Measurements from ENCODE around the gene ATP2B2. TPM values are rescaled to one million over a fixed set of nuclear protein-coding genes. Genes with fewer than 3 reads are reported as not detected.

The ATP2B2 gene
- total and polyA plus RNA-seq, 2 donors, result 0.13 to 0.53 TPM

GRCh38 chr3:10290481-10291176 lies 214.8 kb downstream of the ATP2B2 start:
- Histone ChIP-seq H3K36me3 (ENCODE audit: insufficient read depth) (no peaks in the 10 kb centered on the region), H3K4me1 (ENCODE audit: insufficient read depth) (no peaks in the 10 kb centered on the region), H3K27ac (ENCODE audit: low read depth) (no peak overlapping the region), H3K4me3 (ENCODE audit: low read depth, low read length) (no peak overlapping the region)
- WGBS, result 60% methylated on average over 18 of the region's 18 CpGs
- no peak for DNase-seq (ENCODE audit: extremely low spot score)

- no peak for DNase-seq (ENCODE audit: extremely low spot score)
- H3K36me3 ChIP-seq (ENCODE audit: insufficient read depth), result no peaks in the 10 kb centered on the region
- no peaks in the 10 kb centered on the region for H3K4me1 ChIP-seq (ENCODE audit: insufficient read depth)
- H3K27ac ChIP-seq (ENCODE audit: low read depth), result no peak overlapping the region
- 84% methylated on average over 9 of the region's 9 CpGs for WGBS
- no peak overlapping the region for H3K4me3 ChIP-seq (ENCODE audit: low read depth, low read length)
Measured at GRCh38 chr3:10289787-10290355, 215.5 kb downstream of the ATP2B2 start.

- H3K27ac ChIP-seq (ENCODE audit: low read depth), result no peak overlapping the region
- no peaks in the 10 kb centered on the region for H3K36me3 ChIP-seq (ENCODE audit: insufficient read depth)
- 87% methylated on average over 9 of the region's 9 CpGs for WGBS
- H3K4me1 ChIP-seq (ENCODE audit: insufficient read depth), result no peaks in the 10 kb centered on the region
- no peak overlapping the region for H3K4me3 ChIP-seq (ENCODE audit: low read depth, low read length)
- DNase-seq (ENCODE audit: extremely low spot score), result no peak
Measured at GRCh38 chr3:10289077-10289476, 216.3 kb downstream of the ATP2B2 start.

- Histone ChIP-seq H3K27ac (ENCODE audit: low read depth) (no peak overlapping the region), H3K36me3 (ENCODE audit: insufficient read depth) (no peaks in the 10 kb centered on the region), H3K4me1 (ENCODE audit: insufficient read depth) (no peaks in the 10 kb centered on the region), H3K4me3 (ENCODE audit: low read depth, low read length) (no peak overlapping the region)
- DNase-seq (ENCODE audit: extremely low spot score), result no peak
- 96% methylated on average over 11 of the region's 11 CpGs for WGBS
Measured at GRCh38 chr3:10288575-10288960, 216.8 kb downstream of the ATP2B2 start.

GRCh38 chr3:10287936-10288574 lies 217.3 kb downstream of the ATP2B2 start:
- Histone ChIP-seq H3K4me3 (ENCODE audit: low read depth, low read length) (no peak overlapping the region), H3K4me1 (ENCODE audit: insufficient read depth) (no peaks in the 10 kb centered on the region), H3K27ac (ENCODE audit: low read depth) (no peak overlapping the region), H3K36me3 (ENCODE audit: insufficient read depth) (no peaks in the 10 kb centered on the region)
- DNase-seq (ENCODE audit: extremely low spot score), result no peak
- WGBS, result 92% methylated on average over 12 of the region's 12 CpGs

- DNase-seq (ENCODE audit: extremely low spot score), result no peak
- 68% methylated on average over 2 of the region's 2 CpGs for WGBS
- no peaks in the 10 kb centered on the region for H3K4me1 ChIP-seq (ENCODE audit: insufficient read depth)
- no peak overlapping the region for H3K27ac ChIP-seq (ENCODE audit: low read depth)
- H3K36me3 ChIP-seq (ENCODE audit: insufficient read depth), result no peaks in the 10 kb centered on the region
- no peak overlapping the region for H3K4me3 ChIP-seq (ENCODE audit: low read depth, low read length)
Measured at GRCh38 chr3:10286596-10287295, 218.6 kb downstream of the ATP2B2 start.

GRCh38 chr3:10286133-10286524 lies 219.3 kb downstream of the ATP2B2 start:
- Histone ChIP-seq H3K36me3 (ENCODE audit: insufficient read depth) (no peaks in the 10 kb centered on the region), H3K27ac (ENCODE audit: low read depth) (no peak overlapping the region), H3K4me1 (ENCODE audit: insufficient read depth) (no peaks in the 10 kb centered on the region), H3K4me3 (ENCODE audit: low read depth, low read length) (no peak overlapping the region)
- DNase-seq (ENCODE audit: extremely low spot score), result no peak
- WGBS, result 89% methylated on average over 5 of the region's 5 CpGs

- DNase-seq (ENCODE audit: extremely low spot score), result no peak
- 82% methylated on average over 12 of the region's 12 CpGs for WGBS
- no peak overlapping the region for H3K27ac ChIP-seq (ENCODE audit: low read depth)
- no peaks in the 10 kb centered on the region for H3K4me1 ChIP-seq (ENCODE audit: insufficient read depth)
- no peak overlapping the region for H3K4me3 ChIP-seq (ENCODE audit: low read depth, low read length)
- H3K36me3 ChIP-seq (ENCODE audit: insufficient read depth), result no peaks in the 10 kb centered on the region
Measured at GRCh38 chr3:10285272-10286132, 219.9 kb downstream of the ATP2B2 start.

- H3K4me1 ChIP-seq (ENCODE audit: insufficient read depth), result no peaks in the 10 kb centered on the region
- whole genome bisulfite sequencing, result 80% methylated on average over 9 of the region's 9 CpGs
- peaks cover 2% of the 10 kb centered on the region for H3K36me3 ChIP-seq (ENCODE audit: insufficient read depth)
- no peak for DNase-seq (ENCODE audit: extremely low spot score)
- no peak overlapping the region for H3K27ac ChIP-seq (ENCODE audit: low read depth)
- H3K4me3 ChIP-seq (ENCODE audit: low read depth, low read length), result no peak overlapping the region
Measured at GRCh38 chr3:10284496-10284895, 220.9 kb downstream of the ATP2B2 start.

- no peaks in the 10 kb centered on the region for H3K4me1 ChIP-seq (ENCODE audit: insufficient read depth)
- peaks cover 3% of the 10 kb centered on the region for H3K36me3 ChIP-seq (ENCODE audit: insufficient read depth)
- no peak overlapping the region for H3K27ac ChIP-seq (ENCODE audit: low read depth)
- DNase-seq (ENCODE audit: extremely low spot score), result no peak
- no peak overlapping the region for H3K4me3 ChIP-seq (ENCODE audit: low read depth, low read length)
- WGBS, result 68% methylated on average over 5 of the region's 5 CpGs
Measured at GRCh38 chr3:10283638-10284037, 221.7 kb downstream of the ATP2B2 start.

GRCh38 chr3:10281951-10282350 lies 223.4 kb downstream of the ATP2B2 start:
- Histone ChIP-seq H3K27ac (ENCODE audit: low read depth) (no peak overlapping the region), H3K4me3 (ENCODE audit: low read depth, low read length) (no peak overlapping the region), H3K36me3 (ENCODE audit: insufficient read depth) (peaks cover 6% of the 10 kb centered on the region), H3K4me1 (ENCODE audit: insufficient read depth) (peaks cover 2% of the 10 kb centered on the region)
- no peak for DNase-seq (ENCODE audit: extremely low spot score)
- 88% methylated on average over 5 of the region's 5 CpGs for WGBS

GRCh38 chr3:10280571-10280970 lies 224.8 kb downstream of the ATP2B2 start:
- no peak overlapping the region for H3K27ac ChIP-seq (ENCODE audit: low read depth)
- no peak overlapping the region for H3K4me3 ChIP-seq (ENCODE audit: low read depth, low read length)
- H3K36me3 ChIP-seq (ENCODE audit: insufficient read depth), result peaks cover 6% of the 10 kb centered on the region
- peaks cover 2% of the 10 kb centered on the region for H3K4me1 ChIP-seq (ENCODE audit: insufficient read depth)
- WGBS, result 85% methylated on average over 6 of the region's 6 CpGs
- no peak for DNase-seq (ENCODE audit: extremely low spot score)

- Histone ChIP-seq H3K36me3 (ENCODE audit: insufficient read depth) (peaks cover 6% of the 10 kb centered on the region), H3K27ac (ENCODE audit: low read depth) (no peak overlapping the region), H3K4me3 (ENCODE audit: low read depth, low read length) (no peak overlapping the region), H3K4me1 (ENCODE audit: insufficient read depth) (peaks cover 2% of the 10 kb centered on the region)
- 79% methylated on average over 5 of the region's 5 CpGs for WGBS
- DNase-seq (ENCODE audit: extremely low spot score), result no peak
Measured at GRCh38 chr3:10280177-10280529, 225.2 kb downstream of the ATP2B2 start.
